Chondrocyte (in vitro differentiated cells): Measurements from ENCODE around the gene ZGRF1. TPM values are rescaled to one million over a fixed set of nuclear protein-coding genes. Genes with fewer than 3 reads are reported as not detected.
"Not testable (repeated sequence)": the region's sequence is repeated elsewhere in the genome, so short reads cannot be mapped to it uniquely, and the experiment has no call there.

ENCODE experiments used
- DNase-seq: peaks from one replicate; pipeline ENCODE4 v3.0.0; 2021; ENCODE audit warnings: mixed read lengths, low spot score
- H3K27ac Mint-ChIP-seq: one replicate; pipeline ENCODE4 v1.8.0; 2021; ENCODE audit warnings: mild to moderate bottlenecking, moderate library complexity, mixed read lengths; ENCODE audit not compliant: unreplicated experiment
- H3K27me3 Mint-ChIP-seq: 2 replicates; pipeline ENCODE4 v1.8.0; 2021; ENCODE audit warnings: low read depth, mixed read lengths
- H3K36me3 Mint-ChIP-seq: 2 replicates; pipeline ENCODE4 v1.8.0; 2021; ENCODE audit warnings: low read depth, mixed read lengths
- H3K4me1 Mint-ChIP-seq: 2 replicates; pipeline ENCODE4 v1.8.0; 2021; ENCODE audit warnings: low read depth, mild to moderate bottlenecking, mixed read lengths
- H3K4me3 Mint-ChIP-seq: one replicate; pipeline ENCODE4 v1.8.0; 2021; ENCODE audit warnings: mild to moderate bottlenecking, moderate library complexity, mixed read lengths; ENCODE audit not compliant: unreplicated experiment
- H3K9me3 Mint-ChIP-seq: 2 replicates; pipeline ENCODE4 v1.8.0; 2021; ENCODE audit warnings: low read depth, mixed read lengths
- total RNA-seq: library from RNA; stranded (reverse); gene quantifications from 3 replicates; pipeline ENCODE4 v1.2.1, GENCODE V29; 2021
- TF ChIP-seq, protein P1 (sequence below): fragments of 200-600 bp; sonication (generic); IDR thresholded peaks from 2 replicates; pipeline ENCODE4 v1.5.0; 2021; ENCODE audit warnings: antibody characterized with exemption, mild to moderate bottlenecking, moderate library complexity

ZGRF1 gene
- total RNA-seq, 1 donor from 2014 or later: 4.3 TPM

DNA sequence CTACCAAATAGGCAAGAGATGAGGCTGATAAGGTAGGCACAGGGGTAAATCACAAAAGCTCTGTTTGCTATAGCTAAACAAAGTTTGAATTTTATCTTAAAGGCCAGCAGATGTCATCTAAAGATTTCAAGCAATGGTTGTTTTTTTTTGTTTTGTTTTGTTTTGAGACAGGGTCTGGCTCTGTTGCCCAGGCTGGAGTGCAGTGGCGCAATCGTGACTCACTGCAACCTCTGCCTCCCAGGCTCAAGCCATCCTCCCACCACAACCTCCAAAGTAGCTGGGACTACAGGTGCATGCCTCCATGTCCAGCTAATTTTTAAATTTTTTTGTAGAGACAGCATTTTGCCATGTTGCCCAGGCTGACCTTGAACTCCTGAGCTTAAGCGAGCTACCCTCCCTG lies 77.7 kb downstream of the ZGRF1 start:
- Mint-ChIP-seq H3K9me3 (no peaks in the 10 kb centered on the region), H3K27me3 (no peaks in the 10 kb centered on the region), H3K36me3 (peaks cover 1% of the 10 kb centered on the region), H3K4me3 (no peak overlapping the region), H3K4me1 (no peaks in the 10 kb centered on the region), H3K27ac (no peak overlapping the region)
- TF ChIP-seq, protein P1, sequence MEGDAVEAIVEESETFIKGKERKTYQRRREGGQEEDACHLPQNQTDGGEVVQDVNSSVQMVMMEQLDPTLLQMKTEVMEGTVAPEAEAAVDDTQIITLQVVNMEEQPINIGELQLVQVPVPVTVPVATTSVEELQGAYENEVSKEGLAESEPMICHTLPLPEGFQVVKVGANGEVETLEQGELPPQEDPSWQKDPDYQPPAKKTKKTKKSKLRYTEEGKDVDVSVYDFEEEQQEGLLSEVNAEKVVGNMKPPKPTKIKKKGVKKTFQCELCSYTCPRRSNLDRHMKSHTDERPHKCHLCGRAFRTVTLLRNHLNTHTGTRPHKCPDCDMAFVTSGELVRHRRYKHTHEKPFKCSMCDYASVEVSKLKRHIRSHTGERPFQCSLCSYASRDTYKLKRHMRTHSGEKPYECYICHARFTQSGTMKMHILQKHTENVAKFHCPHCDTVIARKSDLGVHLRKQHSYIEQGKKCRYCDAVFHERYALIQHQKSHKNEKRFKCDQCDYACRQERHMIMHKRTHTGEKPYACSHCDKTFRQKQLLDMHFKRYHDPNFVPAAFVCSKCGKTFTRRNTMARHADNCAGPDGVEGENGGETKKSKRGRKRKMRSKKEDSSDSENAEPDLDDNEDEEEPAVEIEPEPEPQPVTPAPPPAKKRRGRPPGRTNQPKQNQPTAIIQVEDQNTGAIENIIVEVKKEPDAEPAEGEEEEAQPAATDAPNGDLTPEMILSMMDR: no peak
- DNase-seq: no peak

DNA sequence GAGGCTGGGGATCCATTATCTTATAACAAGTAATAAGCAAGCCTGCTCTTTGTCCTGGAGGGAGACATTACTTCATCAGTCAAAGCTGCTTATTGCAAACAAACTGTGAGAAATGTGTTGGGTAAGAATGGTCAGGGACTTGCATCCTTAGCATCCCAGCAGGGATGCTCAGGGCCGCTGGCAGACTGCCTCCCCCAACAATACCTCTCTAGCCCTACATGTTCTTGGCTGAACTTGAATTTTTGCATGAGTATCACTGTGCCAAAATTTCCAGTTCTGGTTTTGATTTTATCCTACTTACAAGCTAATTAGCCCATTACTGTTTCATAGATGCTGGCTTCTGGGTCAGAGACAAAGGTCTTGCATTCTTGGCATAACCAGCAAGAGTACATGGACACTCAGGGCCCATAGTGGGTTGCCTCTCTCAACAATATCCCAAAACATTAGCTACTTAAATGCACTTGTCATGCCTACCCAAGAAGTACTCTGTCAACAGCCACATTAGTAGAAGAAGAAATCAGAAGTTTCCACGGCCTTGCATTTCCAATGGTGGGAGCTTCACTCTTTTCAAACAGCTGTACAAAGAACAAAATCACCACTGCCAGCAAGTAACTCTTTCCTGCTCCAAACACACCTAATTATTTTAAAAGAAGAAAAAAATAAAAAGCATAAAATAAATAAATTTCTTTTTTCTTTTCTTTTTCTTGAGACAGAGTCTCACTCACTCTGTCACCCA lies 78.9 kb downstream of the ZGRF1 start:
- no peaks in the 10 kb centered on the region for H3K27me3 Mint-ChIP-seq

DNA sequence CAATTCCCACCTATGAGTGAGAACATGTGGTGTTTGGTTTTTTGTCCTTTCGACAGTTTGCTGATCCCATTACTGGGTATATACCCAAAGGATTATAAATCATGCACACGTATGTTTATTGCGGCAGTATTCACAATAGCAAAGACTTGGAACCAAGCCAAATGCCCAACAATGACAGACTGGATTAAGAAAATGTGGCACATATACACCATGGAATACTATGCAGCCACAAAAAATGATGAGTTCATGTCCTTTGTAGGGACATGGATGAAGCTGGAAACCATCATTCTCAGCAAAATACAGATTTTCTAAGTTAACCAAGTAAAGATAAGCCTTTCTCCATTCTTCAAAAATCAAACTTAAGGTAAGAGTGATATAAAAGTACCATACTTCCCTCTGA lies 82.4 kb downstream of the ZGRF1 start:
- DNase-seq, H3K4me1 Mint-ChIP-seq, H3K27me3 Mint-ChIP-seq, H3K27ac Mint-ChIP-seq, H3K36me3 Mint-ChIP-seq, H3K9me3 Mint-ChIP-seq, H3K4me3 Mint-ChIP-seq: not testable (repeated sequence)

More for the DNA sequence above, 78.9 kb downstream of the ZGRF1 start:
- Mint-ChIP-seq H3K27ac (no peak overlapping the region), H3K36me3 (peaks cover 1% of the 10 kb centered on the region), H3K4me1 (peaks cover 3% of the 10 kb centered on the region), H3K9me3 (no peaks in the 10 kb centered on the region), H3K4me3 (no peak overlapping the region)
- no peak for DNase-seq
- TF ChIP-seq, protein P1: no peak

DNA sequence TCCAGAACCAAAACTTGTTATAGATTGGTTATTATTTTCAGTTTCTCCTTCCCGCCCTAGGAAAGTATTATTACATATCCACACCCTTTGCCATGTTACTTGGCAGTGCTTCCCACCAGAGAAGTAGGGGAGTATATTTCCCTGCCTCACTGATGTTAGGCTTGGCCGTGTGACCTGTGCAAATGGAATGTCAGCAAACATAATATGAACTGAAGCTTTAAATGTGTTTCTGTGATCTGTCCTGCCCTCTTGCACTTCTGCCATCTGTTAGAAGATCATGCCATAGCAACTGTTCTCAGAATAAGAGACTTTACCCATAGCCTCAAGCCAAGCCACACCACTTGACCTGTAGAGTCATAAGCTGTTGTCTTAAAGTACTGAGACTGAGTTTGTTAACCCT lies 84.0 kb downstream of the ZGRF1 start:
- Mint-ChIP-seq H3K4me1 (peaks cover 8% of the 10 kb centered on the region), H3K4me3 (no peak overlapping the region), H3K36me3 (no peaks in the 10 kb centered on the region), H3K27me3 (no peaks in the 10 kb centered on the region), H3K9me3 (no peaks in the 10 kb centered on the region), H3K27ac (no peak overlapping the region)
- TF ChIP-seq, protein P1: no peak
- no peak for DNase-seq

DNA sequence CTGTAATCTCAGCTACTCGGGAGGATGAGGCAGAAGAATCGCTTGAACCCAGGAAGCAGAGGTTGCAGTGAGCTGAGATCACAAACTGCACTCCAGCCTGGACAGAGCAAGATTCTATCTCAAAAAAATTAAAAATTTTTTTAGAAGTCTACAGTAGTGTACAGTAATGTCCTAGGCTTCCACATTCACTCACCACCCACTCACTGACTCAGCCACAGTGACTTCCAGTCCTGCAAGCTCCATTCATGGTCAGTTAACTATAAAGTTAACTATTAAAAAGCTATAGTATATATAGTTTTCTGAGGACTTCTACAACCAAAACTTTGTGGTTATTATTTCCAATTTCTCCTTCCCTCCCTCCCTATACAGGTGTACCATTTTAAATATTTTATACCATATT lies 86.0 kb downstream of the ZGRF1 start:
- TF ChIP-seq, protein P1: no peak
- Mint-ChIP-seq H3K4me3 (no peak overlapping the region), H3K27me3 (no peaks in the 10 kb centered on the region), H3K4me1 (peaks cover 8% of the 10 kb centered on the region), H3K36me3 (no peaks in the 10 kb centered on the region), H3K9me3 (no peaks in the 10 kb centered on the region), H3K27ac (no peak overlapping the region)
- DNase-seq: no peak

GRCh38 chr4:112546476-112546875 lies 90.2 kb downstream of the ZGRF1 start:
- no peaks in the 10 kb centered on the region for H3K4me1 Mint-ChIP-seq

More at GRCh38 chr4:112546476-112546875, 90.2 kb downstream of the ZGRF1 start:
- H3K27ac Mint-ChIP-seq: no peak overlapping the region
- no peaks in the 10 kb centered on the region for H3K27me3 Mint-ChIP-seq
- no peaks in the 10 kb centered on the region for H3K36me3 Mint-ChIP-seq
- TF ChIP-seq, protein P1: no peak
- H3K4me3 Mint-ChIP-seq: no peak overlapping the region
- DNase-seq: no peak
- H3K9me3 Mint-ChIP-seq: no peaks in the 10 kb centered on the region
